ENCODE data around the gene TBC1D14. TPM values are rescaled to one million over a fixed set of nuclear protein-coding genes. Genes with fewer than 3 reads are reported as not detected.

TBC1D14 gene
- total RNA-seq, 2 experiments from 2014 or later, result 38.4 to 44.1 TPM

GRCh38 chr4:6996481-6996880 is 86.9 kb downstream of the TBC1D14 start:
- no TSS peak for BruUV-seq (replicated peaks)
- H3K36me3 ChIP-seq (ENCODE audit: insufficient read depth, low read length), result peaks cover 78% of the 10 kb centered on the region
- POLR2A ChIA-PET, result interaction anchor here (1.5 kb wide), 1 partner anchor 16 kb away, joined by 5 read pairs; no protein-coding TSS in a partner anchor

GRCh38 chr4:6999172-7000086 is 89.8 kb downstream of the TBC1D14 start:
- Histone ChIP-seq H2AFZ (ENCODE audit: low read length) (no peak overlapping the region), H4K20me1 (ENCODE audit: insufficient read depth, low read length) (no peaks in the 10 kb centered on the region), H3K79me2 (ENCODE audit: insufficient read depth, low read depth, low read length) (no peaks in the 10 kb centered on the region), H3K36me3 (ENCODE audit: insufficient read depth, low read length) (peaks cover 80% of the 10 kb centered on the region), H3K9me3 (ENCODE audit: low read length) (no peaks in the 10 kb centered on the region), H3K9me2 (ENCODE audit: insufficient read depth, low read length) (no peaks in the 10 kb centered on the region), H3K4me1 (ENCODE audit: insufficient read depth, low read length, poor library complexity, severe bottlenecking) (no peaks in the 10 kb centered on the region), H3K4me3 (ENCODE audit: low read depth, low read length, poor library complexity, severe bottlenecking) (no peak overlapping the region), H3K27ac (ENCODE audit: low read depth, low read length, poor library complexity, severe bottlenecking) (no peak overlapping the region), H3K4me2 (ENCODE audit: low read length) (no peak overlapping the region)
- TF ChIP-seq EZH2phosphoT487 (IDR thresholded peaks at IDR 0.05; ENCODE audit: borderline replicate concordance, low read depth, low read length) (no peak), CTCF (conservative IDR thresholded peaks at IDR 0.05; ENCODE audit: low read length) (no peak)
- CTCF ChIA-PET (ENCODE audit: unreplicated experiment), result no interaction called here
- no peak for DNase-seq (ENCODE audit: low spot score)
- intact Hi-C loops (cut with micrococcal nuclease; ENCODE audit: unreplicated experiment), result no loop called here
- POLR2A ChIA-PET, result no interaction called here
- BruUV-seq (replicated peaks), result no TSS peak

More at GRCh38 chr4:6996481-6996880, 86.9 kb downstream of the TBC1D14 start:
- no peak overlapping the region for H3K4me3 ChIP-seq (ENCODE audit: low read depth, low read length, poor library complexity, severe bottlenecking)
- H3K27ac ChIP-seq (ENCODE audit: low read depth, low read length, poor library complexity, severe bottlenecking), result no peak overlapping the region
- DNase-seq (ENCODE audit: low spot score), result no peak
- H3K9me3 ChIP-seq (ENCODE audit: low read length), result no peaks in the 10 kb centered on the region
- no peak overlapping the region for H2AFZ ChIP-seq (ENCODE audit: low read length)
- no peaks in the 10 kb centered on the region for H4K20me1 ChIP-seq (ENCODE audit: insufficient read depth, low read length)
- CTCF ChIA-PET (ENCODE audit: unreplicated experiment), result no interaction called here
- no peak overlapping the region for H3K4me2 ChIP-seq (ENCODE audit: low read length)
- no peaks in the 10 kb centered on the region for H3K79me2 ChIP-seq (ENCODE audit: insufficient read depth, low read depth, low read length)
- H3K9me2 ChIP-seq (ENCODE audit: insufficient read depth, low read length), result no peaks in the 10 kb centered on the region
- no peaks in the 10 kb centered on the region for H3K4me1 ChIP-seq (ENCODE audit: insufficient read depth, low read length, poor library complexity, severe bottlenecking)
- TF ChIP-seq EZH2phosphoT487 (IDR thresholded peaks at IDR 0.05; ENCODE audit: borderline replicate concordance, low read depth, low read length), result no peak
- TF ChIP-seq CTCF (conservative IDR thresholded peaks at IDR 0.05; ENCODE audit: low read length), result no peak
- intact Hi-C loops (cut with micrococcal nuclease; ENCODE audit: unreplicated experiment), result no loop called here
